Liver (tissue), 3 donors: ENCODE results near the gene PRKN.

Source experiments
- CTCF ChIP-seq: fragments of 150-350 bp; IDR thresholded peaks from 2 replicates; pipeline ENCODE4 v1.5.1; 2017; ENCODE audit warnings: improper control_type of control experiment, low read depth, low read length; ENCODE audit not compliant: missing input control
- FOXA1 ChIP-seq: IDR thresholded peaks from 2 replicates; pipeline ENCODE4 v1.6.1; 2016; ENCODE audit warnings: antibody characterized with exemption
- FOXA2 ChIP-seq: IDR thresholded peaks from 2 replicates; pipeline ENCODE4 v1.6.1; 2016; ENCODE audit warnings: antibody characterized with exemption
- GABPA ChIP-seq, 2 donors: IDR thresholded peaks in 1 of 2; conservative IDR thresholded peaks in 1 of 2; 2 replicates each; pipeline ENCODE4 v1.6.1; 2016; ENCODE audit warnings: antibody characterized with exemption in 2 of 2, mild to moderate bottlenecking in 1 of 2, moderate library complexity in 1 of 2
- HNF4G ChIP-seq: IDR thresholded peaks from 2 replicates; pipeline ENCODE4 v1.6.1; 2016; ENCODE audit warnings: antibody characterized with exemption
- JUND ChIP-seq, 2 donors: IDR thresholded peaks; 2 replicates each; pipeline ENCODE4 v1.6.1; 2016; ENCODE audit warnings: antibody characterized with exemption in 2 of 2
- MAX ChIP-seq: IDR thresholded peaks from 2 replicates; pipeline ENCODE4 v1.6.1; 2016; ENCODE audit warnings: antibody characterized with exemption
- RAD21 ChIP-seq, 2 donors: IDR thresholded peaks; 2 replicates each; pipeline ENCODE4 v1.6.1; 2016; ENCODE audit warnings: antibody characterized with exemption in 2 of 2, mild to moderate bottlenecking in 2 of 2
- RXRA ChIP-seq, 2 donors: IDR thresholded peaks; 2 replicates each; pipeline ENCODE4 v1.6.1; 2017 to 2018; ENCODE audit warnings: antibody characterized with exemption in 2 of 2, mild to moderate bottlenecking in 1 of 2
- SP1 ChIP-seq: IDR thresholded peaks from 2 replicates; pipeline ENCODE4 v1.6.1; 2018; ENCODE audit warnings: antibody characterized with exemption, mild to moderate bottlenecking
- YY1 ChIP-seq: IDR thresholded peaks from 2 replicates; pipeline ENCODE4 v1.6.1; 2016; ENCODE audit warnings: antibody characterized with exemption, mild to moderate bottlenecking
- ZBTB33 ChIP-seq: IDR thresholded peaks from 2 replicates; pipeline ENCODE4 v1.6.1; 2016; ENCODE audit warnings: antibody characterized with exemption
- TF ChIP-seq, protein P1 (sequence below): IDR thresholded peaks from 2 replicates; pipeline ENCODE4 v1.6.1; 2016; ENCODE audit warnings: antibody characterized with exemption, mild to moderate bottlenecking
- donor health status: healthy.
- donor health status: healthy.

- no peak for TF ChIP-seq CTCF
- no peak for TF ChIP-seq MAX
- TF ChIP-seq ZBTB33, result no peak
- TF ChIP-seq GABPA (IDR thresholded peaks at IDR 0.05 in 1 of 2, conservative IDR thresholded peaks at IDR 0.05 in 1 of 2), result no peak
- no peak for TF ChIP-seq HNF4G
- TF ChIP-seq, protein P1, sequence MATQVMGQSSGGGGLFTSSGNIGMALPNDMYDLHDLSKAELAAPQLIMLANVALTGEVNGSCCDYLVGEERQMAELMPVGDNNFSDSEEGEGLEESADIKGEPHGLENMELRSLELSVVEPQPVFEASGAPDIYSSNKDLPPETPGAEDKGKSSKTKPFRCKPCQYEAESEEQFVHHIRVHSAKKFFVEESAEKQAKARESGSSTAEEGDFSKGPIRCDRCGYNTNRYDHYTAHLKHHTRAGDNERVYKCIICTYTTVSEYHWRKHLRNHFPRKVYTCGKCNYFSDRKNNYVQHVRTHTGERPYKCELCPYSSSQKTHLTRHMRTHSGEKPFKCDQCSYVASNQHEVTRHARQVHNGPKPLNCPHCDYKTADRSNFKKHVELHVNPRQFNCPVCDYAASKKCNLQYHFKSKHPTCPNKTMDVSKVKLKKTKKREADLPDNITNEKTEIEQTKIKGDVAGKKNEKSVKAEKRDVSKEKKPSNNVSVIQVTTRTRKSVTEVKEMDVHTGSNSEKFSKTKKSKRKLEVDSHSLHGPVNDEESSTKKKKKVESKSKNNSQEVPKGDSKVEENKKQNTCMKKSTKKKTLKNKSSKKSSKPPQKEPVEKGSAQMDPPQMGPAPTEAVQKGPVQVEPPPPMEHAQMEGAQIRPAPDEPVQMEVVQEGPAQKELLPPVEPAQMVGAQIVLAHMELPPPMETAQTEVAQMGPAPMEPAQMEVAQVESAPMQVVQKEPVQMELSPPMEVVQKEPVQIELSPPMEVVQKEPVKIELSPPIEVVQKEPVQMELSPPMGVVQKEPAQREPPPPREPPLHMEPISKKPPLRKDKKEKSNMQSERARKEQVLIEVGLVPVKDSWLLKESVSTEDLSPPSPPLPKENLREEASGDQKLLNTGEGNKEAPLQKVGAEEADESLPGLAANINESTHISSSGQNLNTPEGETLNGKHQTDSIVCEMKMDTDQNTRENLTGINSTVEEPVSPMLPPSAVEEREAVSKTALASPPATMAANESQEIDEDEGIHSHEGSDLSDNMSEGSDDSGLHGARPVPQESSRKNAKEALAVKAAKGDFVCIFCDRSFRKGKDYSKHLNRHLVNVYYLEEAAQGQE, result no peak
- no peak for TF ChIP-seq RAD21 (IDR thresholded peaks at IDR 0.05)
- no peak for TF ChIP-seq JUND (IDR thresholded peaks at IDR 0.05)
- TF ChIP-seq RXRA (IDR thresholded peaks at IDR 0.05), result no peak
- TF ChIP-seq SP1, result no peak
- TF ChIP-seq FOXA2, result no peak
- no peak for TF ChIP-seq FOXA1
- no peak for TF ChIP-seq YY1
These were observed 306.6 kb downstream of the PRKN start for GRCh38 chr6:162421004-162421403.
